ENCODE measurements around the gene ARL15.

DNA sequence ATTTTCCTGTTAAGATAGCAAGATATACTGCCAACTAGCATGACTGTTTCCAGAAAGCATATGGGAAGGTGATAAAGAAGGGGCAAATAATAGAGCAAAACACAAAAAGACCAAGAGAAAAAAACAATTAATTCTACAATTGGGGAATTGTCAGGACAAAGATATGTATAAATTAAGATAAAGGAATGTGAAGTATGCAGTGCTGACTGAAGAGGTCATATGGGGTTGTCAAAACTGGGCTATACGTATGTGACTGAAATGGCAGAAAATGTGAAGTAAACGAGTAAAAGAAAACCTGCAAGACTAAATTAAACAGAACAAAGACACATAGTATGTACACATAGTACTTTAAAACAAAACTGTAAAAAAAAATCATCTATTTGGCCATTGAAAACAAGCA lies 222.3 kb downstream of the ARL15 start:
- TF ChIP-seq, protein P1, sequence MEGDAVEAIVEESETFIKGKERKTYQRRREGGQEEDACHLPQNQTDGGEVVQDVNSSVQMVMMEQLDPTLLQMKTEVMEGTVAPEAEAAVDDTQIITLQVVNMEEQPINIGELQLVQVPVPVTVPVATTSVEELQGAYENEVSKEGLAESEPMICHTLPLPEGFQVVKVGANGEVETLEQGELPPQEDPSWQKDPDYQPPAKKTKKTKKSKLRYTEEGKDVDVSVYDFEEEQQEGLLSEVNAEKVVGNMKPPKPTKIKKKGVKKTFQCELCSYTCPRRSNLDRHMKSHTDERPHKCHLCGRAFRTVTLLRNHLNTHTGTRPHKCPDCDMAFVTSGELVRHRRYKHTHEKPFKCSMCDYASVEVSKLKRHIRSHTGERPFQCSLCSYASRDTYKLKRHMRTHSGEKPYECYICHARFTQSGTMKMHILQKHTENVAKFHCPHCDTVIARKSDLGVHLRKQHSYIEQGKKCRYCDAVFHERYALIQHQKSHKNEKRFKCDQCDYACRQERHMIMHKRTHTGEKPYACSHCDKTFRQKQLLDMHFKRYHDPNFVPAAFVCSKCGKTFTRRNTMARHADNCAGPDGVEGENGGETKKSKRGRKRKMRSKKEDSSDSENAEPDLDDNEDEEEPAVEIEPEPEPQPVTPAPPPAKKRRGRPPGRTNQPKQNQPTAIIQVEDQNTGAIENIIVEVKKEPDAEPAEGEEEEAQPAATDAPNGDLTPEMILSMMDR (IDR thresholded peaks at IDR 0.05; ENCODE audit: insufficient read depth, low read length): no peak
- TF ChIP-seq POLR2AphosphoS5 (IDR thresholded peaks at IDR 0.05; ENCODE audit: low read depth): no peak
- no peak for TF ChIP-seq SPI1 (IDR thresholded peaks at IDR 0.05; ENCODE audit: borderline replicate concordance, low read depth)
- TF ChIP-seq, protein P2, sequence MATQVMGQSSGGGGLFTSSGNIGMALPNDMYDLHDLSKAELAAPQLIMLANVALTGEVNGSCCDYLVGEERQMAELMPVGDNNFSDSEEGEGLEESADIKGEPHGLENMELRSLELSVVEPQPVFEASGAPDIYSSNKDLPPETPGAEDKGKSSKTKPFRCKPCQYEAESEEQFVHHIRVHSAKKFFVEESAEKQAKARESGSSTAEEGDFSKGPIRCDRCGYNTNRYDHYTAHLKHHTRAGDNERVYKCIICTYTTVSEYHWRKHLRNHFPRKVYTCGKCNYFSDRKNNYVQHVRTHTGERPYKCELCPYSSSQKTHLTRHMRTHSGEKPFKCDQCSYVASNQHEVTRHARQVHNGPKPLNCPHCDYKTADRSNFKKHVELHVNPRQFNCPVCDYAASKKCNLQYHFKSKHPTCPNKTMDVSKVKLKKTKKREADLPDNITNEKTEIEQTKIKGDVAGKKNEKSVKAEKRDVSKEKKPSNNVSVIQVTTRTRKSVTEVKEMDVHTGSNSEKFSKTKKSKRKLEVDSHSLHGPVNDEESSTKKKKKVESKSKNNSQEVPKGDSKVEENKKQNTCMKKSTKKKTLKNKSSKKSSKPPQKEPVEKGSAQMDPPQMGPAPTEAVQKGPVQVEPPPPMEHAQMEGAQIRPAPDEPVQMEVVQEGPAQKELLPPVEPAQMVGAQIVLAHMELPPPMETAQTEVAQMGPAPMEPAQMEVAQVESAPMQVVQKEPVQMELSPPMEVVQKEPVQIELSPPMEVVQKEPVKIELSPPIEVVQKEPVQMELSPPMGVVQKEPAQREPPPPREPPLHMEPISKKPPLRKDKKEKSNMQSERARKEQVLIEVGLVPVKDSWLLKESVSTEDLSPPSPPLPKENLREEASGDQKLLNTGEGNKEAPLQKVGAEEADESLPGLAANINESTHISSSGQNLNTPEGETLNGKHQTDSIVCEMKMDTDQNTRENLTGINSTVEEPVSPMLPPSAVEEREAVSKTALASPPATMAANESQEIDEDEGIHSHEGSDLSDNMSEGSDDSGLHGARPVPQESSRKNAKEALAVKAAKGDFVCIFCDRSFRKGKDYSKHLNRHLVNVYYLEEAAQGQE (IDR thresholded peaks at IDR 0.05; ENCODE audit: insufficient replicate concordance, low read depth): no peak
- no peak for TF ChIP-seq GABPA (IDR thresholded peaks at IDR 0.05; ENCODE audit: low read depth)
